ENCODE results near the gene FAM170B. TPM values are rescaled to one million over a fixed set of nuclear protein-coding genes. Genes with fewer than 3 reads are reported as not detected.

Gene FAM170B
- total RNA-seq, 1 experiment from 2014 or later, result not detected

- CTCF ChIA-PET, result no interaction called here
- POLR2A ChIA-PET, result no interaction called here
- no TSS peak for BruUV-seq (replicated peaks)
- Histone ChIP-seq H3K27me3 (ENCODE audit: control insufficient read depth, insufficient read depth, low read length) (peaks cover 15% of the 10 kb centered on the region), H3K27ac (ENCODE audit: low read length) (no peak overlapping the region), H3K4me1 (ENCODE audit: control insufficient read depth, insufficient read depth, low read length) (no peaks in the 10 kb centered on the region), H3K4me3 (ENCODE audit: low read depth in 2 of 2, low read length in 2 of 2) (no peak overlapping the region), H3K36me3 (ENCODE audit: control insufficient read depth, insufficient read depth, low read length) (no peaks in the 10 kb centered on the region), H3K9me3 (ENCODE audit: control insufficient read depth, insufficient read depth, low read depth, low read length) (no peaks in the 10 kb centered on the region)
- no peak for TF ChIP-seq CTCF (IDR thresholded peaks at IDR 0.05)
- TF ChIP-seq SIN3A (IDR thresholded peaks at IDR 0.05; ENCODE audit: borderline replicate concordance, insufficient read depth, low read depth, low read length), result no peak
- no peak for TF ChIP-seq TCF7L2 (IDR thresholded peaks at IDR 0.05; ENCODE audit: low read depth, low read length)
- TF ChIP-seq REST (IDR thresholded peaks at IDR 0.05; ENCODE audit: insufficient read depth in 1 of 2, low read depth in 2 of 2, low read length in 1 of 2), result no peak
- no peak for TF ChIP-seq POLR2AphosphoS5 (IDR thresholded peaks at IDR 0.05; ENCODE audit: low read depth, low read length)
- in situ Hi-C loops (cut with HindIII; ENCODE audit: low pct_unique_long_range_greater_than_20kb, low sequenced_read_pairs) (no loop called here), intact Hi-C loops (cut with micrococcal nuclease; ENCODE audit: unreplicated experiment) (no loop called here)
- ATAC-seq (no peak), DNase-seq (ENCODE audit: low read depth, low spot score) (no peak)
These were observed 24.6 kb upstream of the FAM170B start for GRCh38 chr10:49158404-49158803.

- Histone ChIP-seq H3K9me3 (ENCODE audit: control insufficient read depth, insufficient read depth, low read depth, low read length) (no peaks in the 10 kb centered on the region), H3K27me3 (ENCODE audit: control insufficient read depth, insufficient read depth, low read length) (peaks cover 20% of the 10 kb centered on the region), H3K36me3 (ENCODE audit: control insufficient read depth, insufficient read depth, low read length) (no peaks in the 10 kb centered on the region), H3K4me3 (ENCODE audit: low read depth in 2 of 2, low read length in 2 of 2) (no peak overlapping the region), H3K27ac (ENCODE audit: low read length) (no peak overlapping the region), H3K4me1 (ENCODE audit: control insufficient read depth, insufficient read depth, low read length) (no peaks in the 10 kb centered on the region)
- no peak for ATAC-seq
- in situ Hi-C loops (cut with HindIII; ENCODE audit: low pct_unique_long_range_greater_than_20kb, low sequenced_read_pairs), result no loop called here
- TF ChIP-seq SIN3A (IDR thresholded peaks at IDR 0.05; ENCODE audit: borderline replicate concordance, insufficient read depth, low read depth, low read length) (no peak), REST (IDR thresholded peaks at IDR 0.05; ENCODE audit: insufficient read depth in 1 of 2, low read depth in 2 of 2, low read length in 1 of 2) (no peak), CTCF (IDR thresholded peaks at IDR 0.05) (no peak), TCF7L2 (IDR thresholded peaks at IDR 0.05; ENCODE audit: low read depth, low read length) (no peak), POLR2AphosphoS5 (IDR thresholded peaks at IDR 0.05; ENCODE audit: low read depth, low read length) (no peak)
- intact Hi-C loops (cut with micrococcal nuclease; ENCODE audit: unreplicated experiment), result no loop called here
- no peak for DNase-seq (ENCODE audit: low read depth, low spot score)
- BruUV-seq (replicated peaks), result no TSS peak
- ChIA-PET POLR2A (no interaction called here), CTCF (no interaction called here)
These were observed 23.4 kb upstream of the FAM170B start for GRCh38 chr10:49157229-49157628.
